Measurements from ENCODE around the gene BCAR3. TPM values are rescaled to one million over a fixed set of nuclear protein-coding genes. Genes with fewer than 3 reads are reported as not detected.
A peak's percentile ranks its signal among the peaks of the same experiment; 100 is the strongest.

The BCAR3 gene
- total RNA-seq, 1 experiment from 2014 or later, result 33.9 TPM

- BruUV-seq (replicated peaks), result no TSS peak
- POLR2A ChIA-PET, result no interaction called here
- DNase-seq (ENCODE audit: low read depth, low spot score) (no peak), ATAC-seq (no peak)
- CTCF ChIA-PET, result no interaction called here
- Histone ChIP-seq H3K9me3 (ENCODE audit: control insufficient read depth, insufficient read depth, low read depth, low read length) (no peaks in the 10 kb centered on the region), H3K27me3 (ENCODE audit: control insufficient read depth, insufficient read depth, low read length) (no peaks in the 10 kb centered on the region), H3K4me1 (ENCODE audit: control insufficient read depth, insufficient read depth, low read length) (peaks cover 38% of the 10 kb centered on the region), H3K36me3 (ENCODE audit: control insufficient read depth, insufficient read depth, low read length) (no peaks in the 10 kb centered on the region; the same call in 1 of the 2 replicates), H3K4me3 (ENCODE audit: low read depth in 2 of 2, low read length in 2 of 2) (peak overlapping the region; percentile 68 to 72), H3K27ac (ENCODE audit: low read length) (peak overlapping the region; percentile 89)
- TF ChIP-seq TCF7L2 (IDR thresholded peaks at IDR 0.05; ENCODE audit: low read depth, low read length) (no peak), POLR2AphosphoS5 (IDR thresholded peaks at IDR 0.05; ENCODE audit: low read depth, low read length) (no peak), CTCF (IDR thresholded peaks at IDR 0.05) (no peak), REST (IDR thresholded peaks at IDR 0.05; ENCODE audit: insufficient read depth in 1 of 2, low read depth in 2 of 2, low read length in 1 of 2) (no peak), SIN3A (IDR thresholded peaks at IDR 0.05; ENCODE audit: borderline replicate concordance, insufficient read depth, low read depth, low read length) (no peak)
- in situ Hi-C loops (cut with HindIII; ENCODE audit: low pct_unique_long_range_greater_than_20kb, low sequenced_read_pairs) (no loop called here), intact Hi-C loops (cut with micrococcal nuclease; ENCODE audit: unreplicated experiment) (no loop called here)
Observed at GRCh38 chr1:93678946-93679480, 2.6 kb downstream of the BCAR3 start.

GRCh38 chr1:93678491-93678890 lies 3.1 kb downstream of the BCAR3 start:
- CTCF ChIA-PET, result interaction anchor here (0.7 to 1.2 kb wide), 2 partner anchors 49 to 98 kb away, joined by 3 read pairs; no protein-coding TSS in a partner anchor
- peak overlapping the region; percentile 89; the same call in 1 of the 2 replicates for H3K27ac ChIP-seq (ENCODE audit: low read length)
- peak overlapping the region in 1 of 2 experiments; percentile 72; a peak in 2 of 4 replicates for H3K4me3 ChIP-seq (ENCODE audit: low read depth in 2 of 2, low read length in 2 of 2)

More at GRCh38 chr1:93678491-93678890, 3.1 kb downstream of the BCAR3 start:
- BruUV-seq (replicated peaks), result no TSS peak
- intact Hi-C loops (cut with micrococcal nuclease; ENCODE audit: unreplicated experiment), result no loop called here
- Histone ChIP-seq H3K27me3 (ENCODE audit: control insufficient read depth, insufficient read depth, low read length) (no peaks in the 10 kb centered on the region), H3K9me3 (ENCODE audit: control insufficient read depth, insufficient read depth, low read depth, low read length) (no peaks in the 10 kb centered on the region), H3K36me3 (ENCODE audit: control insufficient read depth, insufficient read depth, low read length) (peaks cover 2% of the 10 kb centered on the region; the same call in 1 of the 2 replicates), H3K4me1 (ENCODE audit: control insufficient read depth, insufficient read depth, low read length) (peaks cover 41% of the 10 kb centered on the region)
- TF ChIP-seq SIN3A (IDR thresholded peaks at IDR 0.05; ENCODE audit: borderline replicate concordance, insufficient read depth, low read depth, low read length) (no peak), TCF7L2 (IDR thresholded peaks at IDR 0.05; ENCODE audit: low read depth, low read length) (no peak), REST (IDR thresholded peaks at IDR 0.05; ENCODE audit: insufficient read depth in 1 of 2, low read depth in 2 of 2, low read length in 1 of 2) (no peak), POLR2AphosphoS5 (IDR thresholded peaks at IDR 0.05; ENCODE audit: low read depth, low read length) (no peak), CTCF (IDR thresholded peaks at IDR 0.05) (no peak)
- in situ Hi-C loops (cut with HindIII; ENCODE audit: low pct_unique_long_range_greater_than_20kb, low sequenced_read_pairs), result no loop called here
- POLR2A ChIA-PET, result no interaction called here
- DNase-seq (ENCODE audit: low read depth, low spot score) (no peak), ATAC-seq (no peak)

Data from Panc1 (cell line).